GM12891 (cell line): ENCODE results near the gene ARL14EPL.

ENCODE experiments used
- POLR2A ChIP-seq: IDR thresholded peaks from 2 replicates; pipeline ENCODE4 v1.6.1; 2011; ENCODE audit warnings: low read depth, low read length, control low read depth
- POLR2AphosphoS5 ChIP-seq: IDR thresholded peaks from 2 replicates; pipeline ENCODE4 v1.6.1; 2011; ENCODE audit warnings: low read depth, low read length, control low read depth
- POU2F2 ChIP-seq: IDR thresholded peaks from 2 replicates; pipeline ENCODE4 v1.6.1; 2011; ENCODE audit warnings: low read depth, mild to moderate bottlenecking, control low read depth, low read length, moderate library complexity
- TAF1 ChIP-seq: IDR thresholded peaks from 2 replicates; pipeline ENCODE4 v1.6.1; 2011; ENCODE audit warnings: low read depth, low read length, control low read depth

- no peak for TF ChIP-seq TAF1
- no peak for TF ChIP-seq POLR2AphosphoS5
- TF ChIP-seq POLR2A = no peak
- TF ChIP-seq POU2F2 = no peak
These were observed 21.2 kb upstream of the ARL14EPL start for GRCh38 chr5:116011046-116011445.
